ENCODE measurements around the gene PLCG2.
"Not testable (repeated sequence)": the region's sequence is repeated elsewhere in the genome, so short reads cannot be mapped to it uniquely, and the experiment has no call there.

PLCG2 gene

GRCh38 chr16:81755915-81756614 lies 23.0 kb upstream of the PLCG2 start:
- no peak for DNase-seq

- DNase-seq = no peak
These were observed 22.3 kb upstream of the PLCG2 start for GRCh38 chr16:81756615-81757356.

DNA sequence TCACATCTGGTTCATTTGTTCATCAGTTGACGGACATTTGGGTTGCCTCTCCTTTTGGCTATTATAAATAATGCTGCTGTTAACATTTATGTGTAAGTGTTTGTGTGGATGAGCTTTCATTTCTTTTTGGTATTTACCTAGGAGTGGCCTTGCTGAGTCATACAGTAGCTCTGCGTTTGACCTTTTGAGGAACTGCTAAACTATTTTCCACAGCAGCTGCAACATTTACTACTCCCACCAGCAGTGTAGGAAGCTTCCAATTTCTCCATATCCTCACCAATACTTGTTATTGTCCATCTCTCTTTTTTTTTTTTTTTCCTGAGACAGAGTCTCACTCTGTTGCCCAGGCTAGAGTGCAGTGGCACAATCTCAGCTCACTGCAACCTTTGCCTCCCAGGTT lies 20.7 kb upstream of the PLCG2 start:
- no peak for DNase-seq

DNA sequence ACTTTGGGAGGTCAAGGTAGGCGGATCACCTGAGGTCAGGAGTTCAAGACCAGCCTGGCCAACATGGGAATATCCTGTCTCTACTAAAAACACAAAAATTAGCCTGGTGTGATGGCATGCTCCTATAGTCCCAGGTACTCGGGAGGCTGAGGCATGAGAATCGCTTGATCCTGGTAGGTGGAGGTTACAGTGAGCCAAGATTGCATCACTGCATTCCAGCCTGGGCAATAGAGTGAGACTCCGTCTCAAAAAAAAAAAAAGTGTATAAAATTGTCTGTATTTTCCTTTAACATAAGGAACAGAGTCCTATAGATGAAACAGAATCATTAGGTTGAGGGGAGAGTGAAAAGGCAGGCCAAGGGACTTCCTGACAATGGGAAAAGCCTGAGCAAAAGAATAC lies 16.8 kb upstream of the PLCG2 start:
- not testable (repeated sequence) for DNase-seq

- DNase-seq = no peak
These were observed 13.8 kb upstream of the PLCG2 start for GRCh38 chr16:81765111-81765919.

GRCh38 chr16:81765969-81766368 lies 13.1 kb upstream of the PLCG2 start:
- no peak for DNase-seq

GRCh38 chr16:81767987-81768592 lies 11.0 kb upstream of the PLCG2 start:
- no peak for DNase-seq

GRCh38 chr16:81770008-81770407 lies 9.1 kb upstream of the PLCG2 start:
- DNase-seq = no peak

GRCh38 chr16:81774348-81774747 lies 4.7 kb upstream of the PLCG2 start:
- no peak for DNase-seq

DNA sequence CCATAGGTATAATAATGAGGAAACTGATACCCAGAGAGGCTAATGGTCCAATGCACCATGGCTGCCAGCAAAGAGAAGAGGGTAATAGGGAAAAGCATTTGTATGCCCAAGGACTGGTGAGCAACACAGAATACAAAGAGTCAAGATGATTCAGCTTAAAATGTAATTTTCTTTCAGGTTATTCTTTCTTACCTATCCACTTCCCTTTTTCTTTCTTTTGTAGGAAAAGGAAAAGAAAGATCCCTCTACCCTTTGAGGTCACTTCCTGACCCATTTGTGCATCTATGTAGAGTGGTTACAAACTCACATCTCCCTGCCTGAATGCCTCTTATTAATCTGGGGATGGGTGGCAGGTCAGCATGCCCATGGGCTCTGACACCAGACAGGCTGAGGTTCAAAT lies 3.5 kb upstream of the PLCG2 start:
- no peak for DNase-seq

GRCh38 chr16:81778231-81778630 lies 860 bp upstream of the PLCG2 start:
- no peak for DNase-seq

GRCh38 chr16:81779536-81780320 lies 637 bp downstream of the PLCG2 start:
- DNase-seq = no peak

GRCh38 chr16:81780350-81780749 lies 1.3 kb downstream of the PLCG2 start:
- DNase-seq = no peak

DNA sequence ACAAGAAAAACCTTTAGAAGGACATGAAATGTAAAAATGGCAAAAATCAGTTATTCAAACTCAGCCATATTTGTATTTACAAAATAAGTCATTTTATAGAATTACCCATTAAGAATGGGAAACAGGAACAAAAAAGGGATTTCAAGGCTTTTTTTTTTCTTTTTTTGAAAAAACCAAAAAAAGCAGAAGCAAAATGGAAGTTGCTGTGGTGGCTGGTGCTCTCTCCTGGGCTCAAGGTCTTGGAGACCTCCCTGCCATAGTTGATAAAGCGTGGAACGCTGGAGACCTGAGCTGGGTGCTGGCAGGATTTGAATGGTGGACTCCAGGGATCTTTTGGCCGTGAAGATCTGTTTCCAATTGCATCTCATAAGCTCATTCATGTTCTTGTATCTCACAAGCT lies 3.1 kb downstream of the PLCG2 start:
- no peak for DNase-seq

DNA sequence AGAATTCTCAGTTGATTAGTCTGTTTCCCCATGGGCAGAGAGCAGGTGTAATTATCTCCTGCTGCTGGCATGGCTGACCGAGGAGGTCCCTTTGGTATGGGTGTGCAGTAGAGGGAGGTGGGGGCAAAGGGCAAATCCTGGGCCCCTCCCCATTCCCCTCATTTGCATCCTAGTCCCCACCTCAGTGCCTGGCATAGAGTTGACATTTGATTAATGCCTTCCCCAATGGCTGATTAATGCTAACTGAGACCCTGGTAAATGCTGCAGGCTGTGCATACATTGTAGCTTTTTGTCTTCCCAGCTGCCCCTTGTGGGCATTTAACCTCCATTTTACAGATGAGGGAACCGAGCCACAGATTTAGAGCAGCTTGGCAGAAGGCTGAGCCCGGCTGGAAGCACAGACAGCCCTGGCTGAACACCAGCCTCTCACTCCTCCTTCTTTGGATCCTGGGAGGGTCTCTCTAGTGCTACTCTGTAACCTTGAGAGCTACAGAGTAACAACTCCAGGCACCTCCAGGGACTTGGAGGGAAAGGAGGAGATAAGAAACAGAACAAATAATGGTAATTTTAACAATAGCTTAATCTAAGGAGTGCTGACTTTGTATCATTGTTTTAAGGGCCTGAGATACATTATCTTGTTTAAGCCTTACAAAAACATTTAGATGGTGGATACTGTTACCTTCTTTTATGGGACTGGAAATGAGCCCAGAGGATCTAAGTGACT lies 5.1 kb downstream of the PLCG2 start:
- no peak for DNase-seq

DNA sequence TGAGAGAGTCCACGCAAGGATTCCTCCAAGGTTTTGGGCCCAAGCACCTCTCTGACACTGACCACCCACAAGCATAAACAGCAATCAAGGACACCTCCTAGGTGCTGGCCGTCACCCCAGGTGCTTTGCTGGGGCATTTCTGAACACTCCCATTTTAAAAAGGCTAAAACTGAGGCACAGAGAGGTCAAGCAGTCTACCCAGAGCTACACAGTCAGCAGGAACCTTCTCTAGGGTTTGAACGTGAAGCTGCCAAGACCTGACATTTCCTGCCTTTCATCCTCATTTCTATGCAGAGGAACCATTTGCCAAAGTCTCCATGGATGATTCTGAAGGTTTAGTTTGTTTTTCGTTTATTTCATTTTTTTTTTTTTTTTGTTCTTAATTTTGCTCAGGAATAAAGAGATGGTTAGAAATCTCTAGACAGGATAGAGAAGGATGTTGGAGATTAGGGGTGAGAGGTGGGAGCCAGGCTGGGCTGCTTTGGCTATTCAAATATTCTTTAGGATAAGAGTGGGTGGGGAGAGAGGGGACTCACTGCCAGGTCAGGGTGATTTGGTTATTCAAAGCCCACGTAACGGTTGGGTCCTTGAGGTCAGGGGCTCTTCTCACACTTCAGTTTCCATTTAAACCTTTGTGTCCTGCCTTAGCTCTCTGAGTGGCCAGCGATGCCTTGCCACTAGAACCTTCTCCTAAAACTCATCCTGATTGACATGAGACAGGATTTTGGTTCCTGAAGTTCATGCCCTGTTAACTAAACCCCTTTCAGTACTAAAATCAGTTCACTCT lies 6.2 kb downstream of the PLCG2 start:
- no peak for DNase-seq

- no peak for DNase-seq
These were observed 7.2 kb downstream of the PLCG2 start for GRCh38 chr16:81786321-81786720.

- no peak for DNase-seq
These were observed 7.8 kb downstream of the PLCG2 start for GRCh38 chr16:81786868-81787267.

DNA sequence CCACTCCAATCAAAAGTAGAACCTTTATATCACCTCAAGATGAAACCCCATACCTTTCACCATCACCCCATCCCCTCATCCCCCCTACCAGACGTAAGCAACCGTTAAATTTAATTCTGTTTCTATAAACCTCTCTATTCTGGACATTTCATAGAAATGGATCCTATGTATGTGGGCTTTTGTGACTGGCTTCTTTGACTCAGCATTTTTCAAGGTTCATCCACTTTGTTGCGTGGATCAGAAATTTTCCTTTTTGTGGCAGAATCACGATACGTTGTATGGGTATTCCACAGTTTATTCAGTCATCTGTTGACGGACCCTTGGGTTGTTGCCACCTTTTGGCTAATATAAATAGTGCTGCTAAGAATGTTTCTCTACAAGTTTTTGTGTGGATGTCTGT lies 8.6 kb downstream of the PLCG2 start:
- no peak for DNase-seq

DNA sequence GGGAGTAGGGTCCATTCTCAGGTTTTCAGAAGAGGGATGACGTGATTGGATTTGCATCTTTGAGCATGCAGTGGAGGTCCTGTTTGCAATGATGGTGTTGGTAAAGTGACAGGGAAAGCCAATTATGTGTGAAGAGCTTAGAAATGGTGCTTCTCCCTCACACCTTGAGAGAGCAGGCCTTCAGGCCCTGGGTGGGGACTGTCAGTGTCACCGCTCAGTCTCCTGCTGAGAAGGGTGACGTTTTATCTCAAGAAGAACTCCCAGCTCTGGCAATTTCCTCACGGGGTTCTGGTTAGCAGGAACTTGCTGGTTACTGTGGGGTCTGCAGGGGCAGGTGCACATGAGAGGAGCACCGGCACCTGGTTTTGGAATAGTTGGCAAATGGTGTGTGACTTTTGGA lies 11.2 kb downstream of the PLCG2 start:
- no peak for DNase-seq

GRCh38 chr16:81790830-81791435 lies 11.8 kb downstream of the PLCG2 start:
- no peak for DNase-seq

Data from activated gamma-delta T cell treated with Interleukin-2 at 50 U/mL for 16 hours (primary cell).